ENCODE data around the gene NDUFS3.
"Not testable (repeated sequence)": the region's sequence is repeated elsewhere in the genome, so short reads cannot be mapped to it uniquely, and the experiment has no call there.

NDUFS3 gene

GRCh38 chr11:47578524-47579494 lies at the start of gene NDUFS3, which contains the start of gene KBTBD4:
NDUFS3 (plus strand) TSS chr11:47579074; CDS start chr11:47579092, 18 bp downstream.
KBTBD4 (minus strand) TSS chr11:47578970; CDS start chr11:47578951, 19 bp downstream.
- peak; percentile 75 to 79 for DNase-seq (ENCODE audit: low read depth in 2 of 2)

GRCh38 chr11:47529951-47530350 lies 48.9 kb upstream of the NDUFS3 start:
- DNase-seq (ENCODE audit: low read depth in 2 of 2): no peak

GRCh38 chr11:47530721-47531120 lies 48.2 kb upstream of the NDUFS3 start:
- not testable (repeated sequence) for DNase-seq (ENCODE audit: low read depth in 2 of 2)

GRCh38 chr11:47531666-47532065 lies 47.2 kb upstream of the NDUFS3 start:
- DNase-seq (ENCODE audit: low read depth in 2 of 2): no peak

- DNase-seq (ENCODE audit: low read depth in 2 of 2): no peak
Measured at GRCh38 chr11:47532597-47533213, 46.2 kb upstream of the NDUFS3 start.

GRCh38 chr11:47533690-47534151 lies 45.2 kb upstream of the NDUFS3 start:
- DNase-seq (ENCODE audit: low read depth in 2 of 2): no peak

- DNase-seq (ENCODE audit: low read depth in 2 of 2): no peak
Measured at GRCh38 chr11:47534704-47535251, 44.1 kb upstream of the NDUFS3 start.

- no peak for DNase-seq (ENCODE audit: low read depth in 2 of 2)
Measured at GRCh38 chr11:47536915-47537314, 42.0 kb upstream of the NDUFS3 start.

GRCh38 chr11:47538741-47539565 lies 39.9 kb upstream of the NDUFS3 start:
- no peak for DNase-seq (ENCODE audit: low read depth in 2 of 2)

- no peak for DNase-seq (ENCODE audit: low read depth in 2 of 2)
Measured at GRCh38 chr11:47539681-47540039, 39.2 kb upstream of the NDUFS3 start.

- DNase-seq (ENCODE audit: low read depth in 2 of 2): no peak
Measured at GRCh38 chr11:47541070-47541469, 37.8 kb upstream of the NDUFS3 start.

- DNase-seq (ENCODE audit: low read depth in 2 of 2): no peak
Measured at GRCh38 chr11:47545298-47545697, 33.6 kb upstream of the NDUFS3 start.

GRCh38 chr11:47546274-47546673 lies 32.6 kb upstream of the NDUFS3 start:
- not testable (repeated sequence) for DNase-seq (ENCODE audit: low read depth in 2 of 2)

- DNase-seq (ENCODE audit: low read depth in 2 of 2): no peak
Measured at GRCh38 chr11:47550288-47551047, 28.4 kb upstream of the NDUFS3 start.

GRCh38 chr11:47551086-47551485 lies 27.8 kb upstream of the NDUFS3 start:
- DNase-seq (ENCODE audit: low read depth in 2 of 2): no peak

- DNase-seq (ENCODE audit: low read depth in 2 of 2): no peak
Measured at GRCh38 chr11:47552056-47552565, 26.8 kb upstream of the NDUFS3 start.

- peak; percentile 79 to 83 for DNase-seq (ENCODE audit: low read depth in 2 of 2)
Measured at GRCh38 chr11:47552566-47553405, 26.1 kb upstream of the NDUFS3 start, which contains the start of gene CELF1. CELF1 (minus strand) TSS chr11:47553132; CDS start chr11:47499523, 53,609 bp downstream.

GRCh38 chr11:47553406-47553743 lies 25.5 kb upstream of the NDUFS3 start:
- DNase-seq (ENCODE audit: low read depth in 2 of 2): no peak

- not testable (repeated sequence) for DNase-seq (ENCODE audit: low read depth in 2 of 2)
Measured at GRCh38 chr11:47557004-47557403, 21.9 kb upstream of the NDUFS3 start.

- no peak for DNase-seq (ENCODE audit: low read depth in 2 of 2)
Measured at GRCh38 chr11:47558695-47559094, 20.2 kb upstream of the NDUFS3 start.

All from activated CD8-positive, alpha-beta memory T cell treated with anti-CD3 and anti-CD28 coated beads for 4 hours (primary cell).